Erythroblast (primary cell): ENCODE data around the gene CAPRIN2.

Experiments used
- GATA1 ChIP-seq: IDR thresholded peaks from 2 replicates; pipeline ENCODE4 v1.6.1; 2011; ENCODE audit warnings: low read depth, mild to moderate bottlenecking, control low read depth, low read length, moderate library complexity
- POLR2A ChIP-seq: IDR thresholded peaks from 2 replicates; pipeline ENCODE4 v1.6.1; 2011; ENCODE audit warnings: mild to moderate bottlenecking, low read length

DNA sequence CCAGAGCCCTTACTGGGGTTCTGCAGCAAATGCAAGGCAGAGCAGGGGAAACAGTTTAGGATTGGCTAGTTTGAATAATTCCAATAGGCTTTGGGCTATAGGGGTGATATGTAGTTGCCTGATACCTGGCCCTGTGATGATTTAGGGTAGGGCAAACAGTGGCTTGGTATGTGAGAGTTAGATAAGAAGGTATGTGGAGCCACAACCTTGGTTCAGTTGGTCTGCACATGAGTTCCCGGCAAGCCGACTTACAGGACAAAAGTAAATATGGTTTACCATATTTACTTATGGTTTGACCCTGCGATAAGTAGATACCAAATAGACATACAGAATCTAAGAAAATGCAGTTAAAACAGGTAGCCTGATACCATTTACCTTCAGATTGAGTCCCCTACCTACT lies 8.3 kb upstream of the CAPRIN2 start:
- peak; percentile 46 for TF ChIP-seq POLR2A
- TF ChIP-seq GATA1 = no peak
